H9 (cell line): ENCODE data around the gene IGF1R. TPM values are rescaled to one million over a fixed set of nuclear protein-coding genes. Genes with fewer than 3 reads are reported as not detected.

Experiments used
- DNase-seq: peaks from one replicate; pipeline ENCODE4 v3.0.0-alpha.2; 2017
- H2AFZ ChIP-seq: one replicate; pipeline ENCODE4 v1.6.1; 2013; ENCODE audit warnings: mild to moderate bottlenecking, low read length, control low read depth, moderate library complexity
- H2AK5ac ChIP-seq: 2 replicates; pipeline ENCODE4 v1.6.1; 2013; ENCODE audit warnings: low read length, control low read depth, mixed read lengths; ENCODE audit not compliant: insufficient read length
- H2BK120ac ChIP-seq: one replicate; pipeline ENCODE4 v1.6.1; 2013; ENCODE audit warnings: low read depth, mild to moderate bottlenecking, low read length, control low read depth, inconsistent platforms; ENCODE audit not compliant: poor library complexity, severe bottlenecking
- H2BK12ac ChIP-seq: 2 replicates; pipeline ENCODE4 v1.6.1; 2013; ENCODE audit warnings: low read length, control low read depth, mixed read lengths, low read depth; ENCODE audit not compliant: insufficient read length
- H2BK15ac ChIP-seq: 2 replicates; pipeline ENCODE4 v1.6.1; 2013; ENCODE audit warnings: low read depth, low read length, control low read depth
- H2BK20ac ChIP-seq: one replicate; pipeline ENCODE4 v1.6.1; 2013; ENCODE audit warnings: low read depth, mild to moderate bottlenecking, low read length, control low read depth, inconsistent platforms; ENCODE audit not compliant: poor library complexity, severe bottlenecking
- H2BK5ac ChIP-seq: 2 replicates; pipeline ENCODE4 v1.6.1; 2013; ENCODE audit warnings: low read length, control low read depth, mixed read lengths; ENCODE audit not compliant: insufficient read length
- H3K14ac ChIP-seq: 2 replicates; pipeline ENCODE4 v1.6.1; 2013; ENCODE audit warnings: low read length, control low read depth; ENCODE audit not compliant: insufficient read depth
- H3K18ac ChIP-seq: 2 replicates; pipeline ENCODE4 v1.6.1; 2013; ENCODE audit warnings: low read depth, mild to moderate bottlenecking, mixed read lengths, low read length, control low read depth; ENCODE audit not compliant: insufficient read length
- H3K23ac ChIP-seq: 2 replicates; pipeline ENCODE4 v1.6.1; 2013; ENCODE audit warnings: low read length, control low read depth, mixed read lengths, low read depth; ENCODE audit not compliant: insufficient read length
- H3K23me2 ChIP-seq: 2 replicates; pipeline ENCODE4 v1.6.1; 2013; ENCODE audit warnings: low read depth, mild to moderate bottlenecking, mixed read lengths, low read length, control low read depth; ENCODE audit not compliant: insufficient read length, poor library complexity, severe bottlenecking
- H3K27ac ChIP-seq: 2 replicates; pipeline ENCODE4 v1.5.1; 2013; ENCODE audit warnings: low read length, control low read depth, mixed read lengths, low read depth; ENCODE audit not compliant: insufficient read length
- H3K27me3 ChIP-seq: 2 replicates; pipeline ENCODE4 v1.6.1; 2013; ENCODE audit warnings: low read length, control low read depth, inconsistent platforms; ENCODE audit not compliant: insufficient read depth
- H3K4ac ChIP-seq: 2 replicates; pipeline ENCODE4 v1.6.1; 2013; ENCODE audit warnings: low read depth, mild to moderate bottlenecking, control low read depth, inconsistent platforms, low read length, moderate library complexity
- H3K4me1 ChIP-seq: 2 replicates; pipeline ENCODE4 v1.6.1; 2013; ENCODE audit warnings: low read length, control low read depth, inconsistent platforms; ENCODE audit not compliant: insufficient read depth
- H3K4me2 ChIP-seq: 2 replicates; pipeline ENCODE4 v1.6.1; 2013; ENCODE audit warnings: low read length, control low read depth, mixed read lengths; ENCODE audit not compliant: insufficient read length, insufficient read depth
- H3K56ac ChIP-seq: 2 replicates; pipeline ENCODE4 v1.6.1; 2013; ENCODE audit warnings: low read depth, mild to moderate bottlenecking, mixed read lengths, low read length, control low read depth; ENCODE audit not compliant: insufficient read length
- H3K79me1 ChIP-seq: 2 replicates; pipeline ENCODE4 v1.6.1; 2013; ENCODE audit warnings: low read depth, mild to moderate bottlenecking, moderate library complexity, low read length, control low read depth, inconsistent platforms; ENCODE audit not compliant: insufficient read depth, poor library complexity, severe bottlenecking
- H3K79me2 ChIP-seq: 2 replicates; pipeline ENCODE4 v1.6.1; 2013; ENCODE audit warnings: low read length, control low read depth, inconsistent platforms; ENCODE audit not compliant: insufficient read depth
- H3K9ac ChIP-seq: 2 replicates; pipeline ENCODE4 v1.6.1; 2013; ENCODE audit warnings: low read length, control low read depth, mixed read lengths; ENCODE audit not compliant: insufficient read length; ENCODE audit errors: extremely low read depth
- H3K9me3 ChIP-seq: one replicate; pipeline ENCODE4 v1.6.1; 2013; ENCODE audit warnings: low read depth, low read length, inconsistent platforms; ENCODE audit not compliant: control insufficient read depth
- H3T11ph ChIP-seq: one replicate; pipeline ENCODE4 v1.6.1; 2013; ENCODE audit warnings: mild to moderate bottlenecking, low read length, control low read depth, inconsistent platforms
- H4K20me1 ChIP-seq: one replicate; pipeline ENCODE4 v1.6.1; 2013; ENCODE audit not compliant: control insufficient read depth, insufficient read length, insufficient read depth
- H4K5ac ChIP-seq: 2 replicates; pipeline ENCODE4 v1.6.1; 2013; ENCODE audit warnings: low read depth, mild to moderate bottlenecking, mixed read lengths, low read length, control low read depth; ENCODE audit not compliant: insufficient read length
- H4K8ac ChIP-seq: replicated peaks from 2 replicates; pipeline ENCODE4 v1.6.1; 2013; ENCODE audit warnings: low read length, control low read depth, mixed read lengths, low read depth; ENCODE audit not compliant: insufficient read length
- H4K91ac ChIP-seq: 2 replicates; pipeline ENCODE4 v1.6.1; 2013; ENCODE audit warnings: low read depth, mild to moderate bottlenecking, moderate library complexity, mixed read lengths, low read length, control low read depth; ENCODE audit not compliant: insufficient read length
- H3K27ac Mint-ChIP-seq, 3 experiments: 2 replicates in 2 of 3; 3 replicates in 1 of 3; pipeline ENCODE4 v1.8.0; 2020 to 2021; ENCODE audit warnings: mixed read lengths in 3 of 3, mild to moderate bottlenecking in 1 of 3, moderate library complexity in 1 of 3
- H3K27me3 Mint-ChIP-seq: 2 replicates; pipeline ENCODE4 v1.8.0; 2021; ENCODE audit warnings: low read depth, mild to moderate bottlenecking, moderate library complexity, mixed read lengths
- H3K36me3 Mint-ChIP-seq, 3 experiments: 2 replicates in 2 of 3; 3 replicates in 1 of 3; pipeline ENCODE4 v1.8.0; 2020 to 2021; ENCODE audit warnings: low read depth in 3 of 3, mixed read lengths in 3 of 3; ENCODE audit not compliant: insufficient read depth in 1 of 3
- H3K4me1 Mint-ChIP-seq, 2 experiments: 2 replicates each; pipeline ENCODE4 v1.8.0; 2020; ENCODE audit warnings: mixed read lengths in 2 of 2
- H3K4me3 Mint-ChIP-seq, 2 experiments: 2 replicates in 1 of 2; 3 replicates in 1 of 2; pipeline ENCODE4 v1.8.0; 2020 to 2021; ENCODE audit warnings: mild to moderate bottlenecking in 2 of 2, mixed read lengths in 2 of 2, moderate library complexity in 1 of 2
- H3K9me3 Mint-ChIP-seq, 2 experiments: 2 replicates in 1 of 2; 3 replicates in 1 of 2; pipeline ENCODE4 v1.8.0; 2020; ENCODE audit warnings: mild to moderate bottlenecking in 2 of 2, mixed read lengths in 2 of 2, moderate library complexity in 1 of 2
- WGBS: extraction: QIAGEN DNeasy Blood & Tissue Kit; methylation state at CpG from one replicate; pipeline ENCODE4 v1.1.7; 2013; ENCODE audit warnings: missing lambda C conversion rate, low lambda C conversion rate, mixed read lengths; ENCODE audit not compliant: insufficient read length; ENCODE audit errors: extremely low coverage; 5-methylcytosine and 5-hydroxymethylcytosine counted together
- total RNA-seq: library from RNA; stranded (reverse); gene quantifications from 2 replicates; pipeline ENCODE4 v1.2.1, GENCODE V29; 2021
- TF ChIP-seq, protein P1 (sequence below): fragments of 200-600 bp; sonication (generic); conservative IDR thresholded peaks from 3 replicates; pipeline ENCODE4 v1.8.0; 2021; ENCODE audit warnings: antibody characterized with exemption, mild to moderate bottlenecking

The IGF1R gene
- total RNA-seq, 1 experiment from 2014 or later = 70.0 TPM

DNA sequence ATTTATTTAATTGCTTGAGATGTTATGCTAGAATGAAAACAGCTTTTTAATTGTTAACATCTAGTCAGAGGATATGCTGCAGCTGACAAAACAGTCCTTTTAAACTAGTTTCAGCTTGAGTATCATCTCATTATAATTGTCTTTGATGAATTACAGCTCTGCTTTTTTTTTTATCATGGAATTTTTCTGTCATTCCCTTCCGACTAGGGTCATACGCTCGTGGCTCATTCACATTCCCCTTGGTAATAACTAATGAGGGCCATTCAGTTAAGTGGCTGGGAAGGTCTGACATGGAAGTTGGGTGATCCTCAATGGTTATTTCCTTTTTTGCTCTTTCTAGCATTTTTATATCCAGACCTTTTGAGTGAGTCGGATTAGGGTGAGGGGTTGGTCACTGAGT lies 282.2 kb downstream of the IGF1R start:
- no peak for DNase-seq
- Mint-ChIP-seq H3K27ac (no peak overlapping the region), H3K36me3 (peaks cover 8 to 79% (median 67%) of the 10 kb centered on the region in 3 experiments; a peak in 5 of 7 replicates), H3K4me3 (no peak overlapping the region), H3K4me1 (peaks cover 8 to 9% of the 10 kb centered on the region in 2 experiments; a peak in 3 of 4 replicates), H3K27me3 (no peaks in the 10 kb centered on the region), H3K9me3 (no peaks in the 10 kb centered on the region)
- no peak overlapping the region for H2BK15ac ChIP-seq
- no peaks in the 10 kb centered on the region for H4K20me1 ChIP-seq
- H3K9me3 ChIP-seq = no peaks in the 10 kb centered on the region
- H2AK5ac ChIP-seq = no peak overlapping the region
- no peak overlapping the region for H3K23ac ChIP-seq
- no peak overlapping the region for H2BK5ac ChIP-seq
- no peak overlapping the region for H3T11ph ChIP-seq
- H4K91ac ChIP-seq = no peak overlapping the region
- H2BK12ac ChIP-seq = no peak overlapping the region
- H3K4me2 ChIP-seq = no peak overlapping the region
- H3K18ac ChIP-seq = no peak overlapping the region
- no peaks in the 10 kb centered on the region for H3K79me1 ChIP-seq
- H2AFZ ChIP-seq = no peak overlapping the region
- no peak overlapping the region for H3K4ac ChIP-seq
- H3K27me3 ChIP-seq = no peaks in the 10 kb centered on the region
- H3K27ac ChIP-seq = no peak overlapping the region
- H2BK120ac ChIP-seq = no peak overlapping the region
- H3K79me2 ChIP-seq = no peaks in the 10 kb centered on the region
- TF ChIP-seq, protein P1, sequence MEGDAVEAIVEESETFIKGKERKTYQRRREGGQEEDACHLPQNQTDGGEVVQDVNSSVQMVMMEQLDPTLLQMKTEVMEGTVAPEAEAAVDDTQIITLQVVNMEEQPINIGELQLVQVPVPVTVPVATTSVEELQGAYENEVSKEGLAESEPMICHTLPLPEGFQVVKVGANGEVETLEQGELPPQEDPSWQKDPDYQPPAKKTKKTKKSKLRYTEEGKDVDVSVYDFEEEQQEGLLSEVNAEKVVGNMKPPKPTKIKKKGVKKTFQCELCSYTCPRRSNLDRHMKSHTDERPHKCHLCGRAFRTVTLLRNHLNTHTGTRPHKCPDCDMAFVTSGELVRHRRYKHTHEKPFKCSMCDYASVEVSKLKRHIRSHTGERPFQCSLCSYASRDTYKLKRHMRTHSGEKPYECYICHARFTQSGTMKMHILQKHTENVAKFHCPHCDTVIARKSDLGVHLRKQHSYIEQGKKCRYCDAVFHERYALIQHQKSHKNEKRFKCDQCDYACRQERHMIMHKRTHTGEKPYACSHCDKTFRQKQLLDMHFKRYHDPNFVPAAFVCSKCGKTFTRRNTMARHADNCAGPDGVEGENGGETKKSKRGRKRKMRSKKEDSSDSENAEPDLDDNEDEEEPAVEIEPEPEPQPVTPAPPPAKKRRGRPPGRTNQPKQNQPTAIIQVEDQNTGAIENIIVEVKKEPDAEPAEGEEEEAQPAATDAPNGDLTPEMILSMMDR = no peak
- H4K5ac ChIP-seq = no peak overlapping the region
- no peak overlapping the region for H3K14ac ChIP-seq
- H3K56ac ChIP-seq = no peak overlapping the region
- no peak overlapping the region for H3K9ac ChIP-seq
- H3K23me2 ChIP-seq = no peaks in the 10 kb centered on the region
- no peak overlapping the region for H2BK20ac ChIP-seq
- H4K8ac ChIP-seq = no peak overlapping the region
- H3K4me1 ChIP-seq = no peaks in the 10 kb centered on the region
- WGBS = no CpG with 5 or more reads among the region's 4 CpGs
